Prostate gland (tissue), 2 donors: ENCODE measurements around the gene TIMM9. TPM values are rescaled to one million over a fixed set of nuclear protein-coding genes. Genes with fewer than 3 reads are reported as not detected.
"Not testable (repeated sequence)": the region's sequence is repeated elsewhere in the genome, so short reads cannot be mapped to it uniquely, and the experiment has no call there.

Experiments used
- DNase-seq: peaks from one replicate; pipeline ENCODE4 v3.0.0-alpha.2; 2019; ENCODE audit warnings: low spot score
- H3K27ac ChIP-seq, 2 donors: fragments of 200-600 bp; sonication (generic); 2 replicates each; pipeline ENCODE4 v1.5.1; 2017 to 2019
- H3K27me3 ChIP-seq: fragments of 200-600 bp; sonication (generic); replicated peaks from 2 replicates; pipeline ENCODE4 v1.5.1; 2019; ENCODE audit not compliant: insufficient read depth
- H3K36me3 ChIP-seq, 2 donors: fragments of 200-600 bp; sonication (generic); 1 replicate in 1 of 2; 2 replicates in 1 of 2; pipeline versions ENCODE4 v1.5.1 to v1.8.1; 2017 to 2019
- H3K4me1 ChIP-seq: fragments of 200-600 bp; sonication (generic); replicated peaks from 2 replicates; pipeline ENCODE4 v1.5.1; 2019
- H3K4me3 ChIP-seq, 2 donors: fragments of 200-600 bp; sonication (generic); 2 replicates each; pipeline ENCODE4 v1.5.1; 2017 to 2019
- H3K9me3 ChIP-seq: fragments of 200-600 bp; sonication (generic); 2 replicates; pipeline ENCODE4 v1.5.1; 2017
- POLR2A ChIP-seq: fragments of 450-650 bp; IDR thresholded peaks from one replicate; pipeline ENCODE4 v1.6.1; 2016; ENCODE audit warnings: antibody characterized with exemption, mild to moderate bottlenecking
- POLR2AphosphoS5 ChIP-seq: sonication (generic); formaldehyde crosslinking; IDR thresholded peaks from one replicate; pipeline ENCODE4 v1.6.1; 2017; ENCODE audit warnings: antibody characterized with exemption
- WGBS: methylation state at CpG from one replicate; pipeline ENCODE4 v1.1.5; 2018; 5-methylcytosine and 5-hydroxymethylcytosine counted together
- intact Hi-C: fragments of 100-400 bp; cut with DNase I; formaldehyde crosslinking; loops from one replicate; pipeline ENCODE4 v1.14.2; 2022
- total RNA-seq, 2 donors: library from RNA; depleted of rRNA; stranded (reverse); fragments of >200 nt; gene quantifications; one replicate each; pipeline ENCODE4 v1.1.0, GENCODE V29; 2016
- TF ChIP-seq, protein P1 (sequence below), 4 experiments: fragments of 200-600 bp in 2 of 4; fragments of 450-650 bp in 2 of 4; sonication (generic) in 2 of 4; IDR thresholded peaks; 1 replicate in 3 of 4; 2 replicates in 1 of 4; pipeline ENCODE4 v1.5.1; 2016 to 2019; ENCODE audit warnings: antibody characterized with exemption in 4 of 4, mild to moderate bottlenecking in 2 of 4, moderate library complexity in 2 of 4

Gene TIMM9
- total RNA-seq, 2 donors from 2014 or later: 50.4 to 51.4 TPM

DNA sequence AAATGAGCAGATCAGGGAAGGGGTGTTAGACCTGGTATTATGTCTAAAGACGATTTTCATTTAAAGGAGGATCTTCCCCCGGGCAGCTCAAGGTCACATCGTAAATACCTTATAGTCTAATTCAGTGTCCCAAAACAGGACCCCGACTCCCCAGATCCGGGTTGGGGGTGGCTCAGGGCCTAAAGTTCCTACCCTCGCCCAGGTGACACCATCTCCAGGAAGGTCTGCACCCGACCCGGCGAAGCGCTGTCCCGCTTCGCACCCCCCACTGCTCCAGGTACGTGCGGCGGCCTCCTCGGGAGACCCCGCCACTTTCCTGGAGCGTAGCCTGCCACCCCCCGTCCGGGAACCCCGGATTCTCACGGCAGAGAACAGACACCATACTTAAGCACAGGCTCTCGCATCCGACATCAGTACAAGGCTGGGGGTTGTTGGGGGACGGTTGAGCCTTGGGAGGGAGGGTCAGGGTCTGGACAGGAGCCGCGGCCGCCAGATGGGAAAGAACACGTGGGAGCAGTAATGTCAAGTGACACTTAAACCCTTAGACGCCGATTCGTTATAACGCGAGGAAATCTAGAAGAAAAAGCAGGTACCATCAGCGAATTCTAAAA, 556 bp downstream of the TIMM9 start:
- TF ChIP-seq POLR2A (no peak), POLR2AphosphoS5 (no peak)
- TF ChIP-seq, protein P1, sequence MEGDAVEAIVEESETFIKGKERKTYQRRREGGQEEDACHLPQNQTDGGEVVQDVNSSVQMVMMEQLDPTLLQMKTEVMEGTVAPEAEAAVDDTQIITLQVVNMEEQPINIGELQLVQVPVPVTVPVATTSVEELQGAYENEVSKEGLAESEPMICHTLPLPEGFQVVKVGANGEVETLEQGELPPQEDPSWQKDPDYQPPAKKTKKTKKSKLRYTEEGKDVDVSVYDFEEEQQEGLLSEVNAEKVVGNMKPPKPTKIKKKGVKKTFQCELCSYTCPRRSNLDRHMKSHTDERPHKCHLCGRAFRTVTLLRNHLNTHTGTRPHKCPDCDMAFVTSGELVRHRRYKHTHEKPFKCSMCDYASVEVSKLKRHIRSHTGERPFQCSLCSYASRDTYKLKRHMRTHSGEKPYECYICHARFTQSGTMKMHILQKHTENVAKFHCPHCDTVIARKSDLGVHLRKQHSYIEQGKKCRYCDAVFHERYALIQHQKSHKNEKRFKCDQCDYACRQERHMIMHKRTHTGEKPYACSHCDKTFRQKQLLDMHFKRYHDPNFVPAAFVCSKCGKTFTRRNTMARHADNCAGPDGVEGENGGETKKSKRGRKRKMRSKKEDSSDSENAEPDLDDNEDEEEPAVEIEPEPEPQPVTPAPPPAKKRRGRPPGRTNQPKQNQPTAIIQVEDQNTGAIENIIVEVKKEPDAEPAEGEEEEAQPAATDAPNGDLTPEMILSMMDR (IDR thresholded peaks at IDR 0.05): no peak
- DNase-seq: peak; percentile 34
- H3K9me3 ChIP-seq: no peaks in the 10 kb centered on the region
- H3K27me3 ChIP-seq: no peaks in the 10 kb centered on the region
- no peaks in the 10 kb centered on the region for H3K36me3 ChIP-seq
- peak overlapping the region; percentile 59 to 86 for H3K4me3 ChIP-seq
- WGBS: under 1% methylated on average over 35 of the region's 35 CpGs
- intact Hi-C loops: no loop called here
- H3K27ac ChIP-seq: peak overlapping the region; percentile 87 to 90
- H3K4me1 ChIP-seq: no peaks in the 10 kb centered on the region

DNA sequence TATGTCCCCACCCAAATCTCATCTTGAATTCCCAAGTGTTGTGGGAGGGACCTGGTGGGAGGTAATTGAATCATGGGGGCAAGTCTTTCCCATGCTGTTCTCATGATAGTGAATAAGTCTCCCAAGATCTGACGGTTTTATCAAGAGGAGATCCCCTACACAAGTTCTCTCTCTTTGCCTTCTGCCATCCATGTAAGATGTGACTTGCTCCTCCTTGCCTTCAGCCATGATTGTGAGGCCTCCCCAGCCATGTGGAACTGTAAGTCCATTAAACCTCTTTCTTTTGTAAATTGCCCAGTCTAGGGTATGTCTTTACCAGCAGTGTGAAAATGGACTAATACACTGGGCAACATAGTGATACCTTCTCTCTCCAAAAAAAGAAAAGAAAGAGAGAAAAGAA, 10.4 kb downstream of the TIMM9 start:
- H3K4me1 ChIP-seq, H3K36me3 ChIP-seq, intact Hi-C loops, H3K9me3 ChIP-seq, H3K4me3 ChIP-seq, DNase-seq, H3K27ac ChIP-seq, H3K27me3 ChIP-seq: not testable (repeated sequence)
- 100% methylated on average over 1 of the region's 1 CpG for WGBS

DNA sequence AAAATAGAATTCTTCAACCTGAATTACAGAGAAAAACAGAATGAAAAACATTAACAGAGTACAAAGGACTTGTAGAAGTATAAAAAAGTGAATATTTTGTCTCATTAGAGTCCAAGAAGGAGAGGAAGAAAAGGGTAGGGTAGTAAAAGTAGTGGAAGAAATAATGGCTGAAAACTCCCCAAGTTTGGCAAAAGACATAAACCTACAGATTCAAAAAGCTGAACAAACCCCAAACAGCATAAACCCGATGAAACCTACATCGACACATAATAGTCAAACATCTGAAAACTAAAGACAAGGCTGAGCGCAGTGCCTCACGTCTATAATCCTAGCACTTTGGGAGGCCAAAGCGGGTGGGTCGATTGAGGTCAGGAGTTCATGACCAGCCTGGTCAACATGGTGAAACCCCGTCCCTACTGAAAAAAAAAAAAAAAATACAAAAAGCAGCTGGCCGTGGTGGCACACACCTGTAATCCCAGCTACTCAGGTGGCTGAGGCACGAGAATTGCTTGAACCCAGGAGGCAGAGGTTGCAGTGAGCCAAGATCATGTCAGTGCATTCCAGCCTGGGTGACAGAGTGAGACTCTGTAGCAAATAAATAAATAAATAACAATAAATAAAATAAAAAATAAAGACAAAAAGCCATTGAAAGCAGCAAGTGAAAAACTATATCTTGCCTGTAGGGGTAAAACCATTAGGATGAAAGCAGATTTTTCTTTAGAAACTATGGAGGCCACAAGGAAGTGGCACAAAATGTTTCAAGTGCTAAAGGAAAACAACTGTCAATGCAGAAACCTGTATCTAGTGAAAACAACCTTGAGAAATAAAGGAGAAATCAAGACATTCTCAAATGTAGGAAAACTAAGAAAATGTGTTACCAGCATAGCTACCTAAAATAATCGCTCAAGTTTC, 11.4 kb downstream of the TIMM9 start:
- Histone ChIP-seq H3K27me3 (no peaks in the 10 kb centered on the region), H3K27ac (no peak overlapping the region), H3K9me3 (no peaks in the 10 kb centered on the region), H3K4me1 (no peaks in the 10 kb centered on the region), H3K4me3 (no peak overlapping the region), H3K36me3 (no peaks in the 10 kb centered on the region)
- WGBS: 97% methylated on average over 10 of the region's 10 CpGs
- DNase-seq: no peak
- intact Hi-C loops: no loop called here
- no peak for TF ChIP-seq POLR2AphosphoS5
- no peak for TF ChIP-seq POLR2A
- TF ChIP-seq, protein P1 (IDR thresholded peaks at IDR 0.05): no peak

DNA sequence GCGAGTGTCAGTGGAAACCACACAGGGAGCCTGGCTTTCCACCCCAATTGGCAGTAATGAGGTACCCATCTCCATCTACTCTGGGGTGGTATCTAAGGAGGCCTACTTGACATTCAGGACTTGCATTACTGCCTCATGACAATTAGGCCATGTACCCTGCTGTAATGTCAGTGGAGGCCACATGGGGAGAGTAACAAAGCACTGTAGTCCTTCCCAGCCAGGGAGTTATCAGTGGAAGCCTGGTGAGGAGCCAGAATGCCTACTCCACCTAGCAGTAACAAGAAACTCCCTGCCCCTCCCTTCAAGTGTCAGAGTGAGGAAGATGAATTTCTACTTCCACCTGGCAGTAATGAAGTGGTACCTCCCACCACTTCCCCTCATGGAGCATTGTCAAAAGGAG, 12.5 kb downstream of the TIMM9 start:
- no peak overlapping the region for H3K27ac ChIP-seq
- DNase-seq: no peak
- TF ChIP-seq POLR2A (no peak), POLR2AphosphoS5 (no peak)
- TF ChIP-seq, protein P1 (IDR thresholded peaks at IDR 0.05): no peak
- H3K27me3 ChIP-seq: no peaks in the 10 kb centered on the region
- H3K9me3 ChIP-seq: no peaks in the 10 kb centered on the region
- intact Hi-C loops: no loop called here
- peaks cover 0 to 10% of the 10 kb centered on the region in 2 donors for H3K36me3 ChIP-seq
- WGBS: 95% methylated on average over 1 of the region's 1 CpG
- no peaks in the 10 kb centered on the region for H3K4me1 ChIP-seq
- no peak overlapping the region for H3K4me3 ChIP-seq

DNA sequence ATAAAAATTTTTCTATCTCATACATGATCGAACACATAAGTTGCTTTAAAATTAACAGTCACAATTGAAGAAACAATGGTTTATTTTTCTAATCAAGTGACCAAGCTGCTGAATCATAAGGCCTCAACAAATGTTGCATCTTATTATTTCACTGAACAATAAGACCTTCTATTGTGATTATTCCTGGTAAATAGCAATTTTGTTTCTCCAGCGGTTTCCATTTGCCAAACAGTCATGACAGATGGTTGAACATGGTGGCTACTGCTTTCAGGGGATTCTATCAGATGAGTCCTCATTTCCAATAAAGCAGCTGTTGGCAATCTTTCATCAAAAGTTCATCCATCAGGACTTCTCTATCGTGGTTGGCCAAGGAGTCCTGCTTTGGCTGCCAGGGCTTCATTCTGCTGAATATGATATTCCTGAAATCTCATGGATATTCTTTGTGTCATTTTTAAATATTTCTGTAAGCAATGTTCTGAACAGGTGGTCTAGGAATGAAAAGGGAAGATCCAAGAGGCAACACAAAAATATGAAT, 18.6 kb downstream of the TIMM9 start:
- peaks cover 0 to 11% of the 10 kb centered on the region in 2 donors for H3K36me3 ChIP-seq
- no peaks in the 10 kb centered on the region for H3K27me3 ChIP-seq
- H3K4me1 ChIP-seq: no peaks in the 10 kb centered on the region
- DNase-seq: no peak
- H3K27ac ChIP-seq: no peak overlapping the region
- TF ChIP-seq POLR2AphosphoS5 (no peak), POLR2A (no peak)
- TF ChIP-seq, protein P1 (IDR thresholded peaks at IDR 0.05): no peak
- H3K9me3 ChIP-seq: no peaks in the 10 kb centered on the region
- WGBS: 89% methylated on average over 3 of the region's 3 CpGs
- intact Hi-C loops: no loop called here
- no peak overlapping the region for H3K4me3 ChIP-seq
